HG02610 (cell line): ENCODE data around the gene MRPL49.
A peak's percentile ranks its signal among the peaks of the same experiment; 100 is the strongest.

Experiments used
- ATAC-seq: cut with Tn5 transposase; IDR thresholded peaks from one replicate; pipeline ENCODE4 v1.9.1; 2021; ENCODE audit warnings: mild to moderate bottlenecking, moderate library complexity; ENCODE audit not compliant: unreplicated experiment

Gene MRPL49

GRCh38 chr11:65102142-65103095 lies 19.7 kb upstream of the MRPL49 start:
- ATAC-seq: no peak

GRCh38 chr11:65103476-65103875 lies 18.6 kb upstream of the MRPL49 start:
- ATAC-seq: no peak

GRCh38 chr11:65104628-65105027 lies 17.5 kb upstream of the MRPL49 start:
- no peak for ATAC-seq

- ATAC-seq: no peak
Measured at GRCh38 chr11:65107078-65107477, 15.0 kb upstream of the MRPL49 start.

GRCh38 chr11:65107751-65108468 lies 14.2 kb upstream of the MRPL49 start:
- no peak for ATAC-seq

- no peak for ATAC-seq
Measured at GRCh38 chr11:65108469-65109123, 13.5 kb upstream of the MRPL49 start.

GRCh38 chr11:65109231-65110198 lies 12.6 kb upstream of the MRPL49 start:
- no peak for ATAC-seq

GRCh38 chr11:65110354-65110861 lies 11.7 kb upstream of the MRPL49 start:
- no peak for ATAC-seq

- ATAC-seq: no peak
Measured at GRCh38 chr11:65111159-65111743, 10.9 kb upstream of the MRPL49 start.

GRCh38 chr11:65111744-65112545 lies 10.2 kb upstream of the MRPL49 start, which contains the start of gene TM7SF2:
TM7SF2 (plus strand) TSS chr11:65111872; CDS start chr11:65112016, 144 bp downstream.
- ATAC-seq: peak; percentile 66

GRCh38 chr11:65112546-65113360 lies 9.4 kb upstream of the MRPL49 start:
- no peak for ATAC-seq

GRCh38 chr11:65113361-65113756 lies 8.8 kb upstream of the MRPL49 start:
- no peak for ATAC-seq

GRCh38 chr11:65113839-65114238 lies 8.3 kb upstream of the MRPL49 start:
- no peak for ATAC-seq

- no peak for ATAC-seq
Measured at GRCh38 chr11:65114538-65115171, 7.5 kb upstream of the MRPL49 start.

- no peak for ATAC-seq
Measured at GRCh38 chr11:65115361-65116082, 6.6 kb upstream of the MRPL49 start.

GRCh38 chr11:65116370-65117205 lies 5.5 kb upstream of the MRPL49 start:
- ATAC-seq: peak; percentile 1
